Cardiac muscle cell (in vitro differentiated cells and primary cell): ENCODE data around the gene EIF5B. TPM values are rescaled to one million over a fixed set of nuclear protein-coding genes. Genes with fewer than 3 reads are reported as not detected.

Experiments
- DNase-seq, 2 donors: peaks; one replicate each; pipeline versions ENCODE4 v3.0.0 to v3.0.0-alpha.2; 2010 to 2017; ENCODE audit warnings: low read depth in 1 of 2, low spot score in 1 of 2
- H3K27ac ChIP-seq: fragments of 200-600 bp; sonication (generic); 2 replicates; pipeline ENCODE4 v1.5.1; 2016
- H3K27me3 ChIP-seq: fragments of 200-600 bp; sonication (generic); 2 replicates; pipeline ENCODE4 v1.6.0; 2016; ENCODE audit warnings: control low read depth
- H3K36me3 ChIP-seq: fragments of 200-600 bp; sonication (generic); 2 replicates; pipeline ENCODE4 v1.5.1; 2016; ENCODE audit warnings: control low read depth
- H3K4me1 ChIP-seq: fragments of 200-600 bp; sonication (generic); 2 replicates; pipeline ENCODE4 v1.8.1; 2017; ENCODE audit warnings: low read depth, mild to moderate bottlenecking, mixed run types
- H3K4me3 ChIP-seq: fragments of 200-600 bp; sonication (generic); 2 replicates; pipeline ENCODE4 v1.5.1; 2016; ENCODE audit warnings: mild to moderate bottlenecking
- H3K9me3 ChIP-seq: fragments of 200-600 bp; sonication (generic); 2 replicates; pipeline ENCODE4 v1.5.1; 2017; ENCODE audit warnings: low read depth, mild to moderate bottlenecking, control low read depth
- polyA plus RNA-seq: library from polyadenylated mRNA; unstranded; fragments of >200 nt; fragmentation: Nextera tagmentation; extraction: Ambion mirVana; gene quantifications from 2 replicates; pipeline ENCODE4 v1.2.1, GENCODE V29; 2016
- total RNA-seq: library from RNA; depleted of rRNA; stranded (reverse); fragments of >200 nt; gene quantifications from 2 replicates; pipeline ENCODE4 v1.2.3, GENCODE V29; 2016
- TF ChIP-seq, protein P1 (sequence below): IDR thresholded peaks from 2 replicates; pipeline ENCODE4 v1.5.1; 2012; ENCODE audit warnings: low read depth, mild to moderate bottlenecking, low read length

The EIF5B gene
- total and polyA plus RNA-seq, 2 experiments from 2014 or later: 14.5 to 25.2 TPM

DNA sequence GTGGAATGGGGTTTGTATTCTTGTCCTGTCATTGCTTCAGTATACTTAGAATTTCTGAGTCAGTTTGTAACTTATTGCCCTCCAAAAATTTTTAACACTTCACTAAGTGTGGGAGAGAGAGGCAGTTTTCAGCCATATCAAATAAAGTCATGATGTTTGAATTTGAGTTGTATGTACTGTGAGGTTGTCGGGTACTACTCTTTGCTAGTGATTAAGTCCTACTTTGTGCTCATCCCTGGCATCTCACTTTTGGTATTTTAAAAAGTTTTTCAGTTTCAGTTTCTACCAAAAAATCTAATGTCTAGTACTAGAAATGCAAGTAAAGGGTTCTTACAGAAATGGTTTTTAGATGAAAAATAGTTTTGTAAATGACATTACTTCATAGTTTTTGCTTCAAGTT, 40.7 kb downstream of the EIF5B start:
- H3K27ac ChIP-seq: no peak overlapping the region
- H3K9me3 ChIP-seq: no peaks in the 10 kb centered on the region
- no peaks in the 10 kb centered on the region for H3K4me1 ChIP-seq
- TF ChIP-seq, protein P1, sequence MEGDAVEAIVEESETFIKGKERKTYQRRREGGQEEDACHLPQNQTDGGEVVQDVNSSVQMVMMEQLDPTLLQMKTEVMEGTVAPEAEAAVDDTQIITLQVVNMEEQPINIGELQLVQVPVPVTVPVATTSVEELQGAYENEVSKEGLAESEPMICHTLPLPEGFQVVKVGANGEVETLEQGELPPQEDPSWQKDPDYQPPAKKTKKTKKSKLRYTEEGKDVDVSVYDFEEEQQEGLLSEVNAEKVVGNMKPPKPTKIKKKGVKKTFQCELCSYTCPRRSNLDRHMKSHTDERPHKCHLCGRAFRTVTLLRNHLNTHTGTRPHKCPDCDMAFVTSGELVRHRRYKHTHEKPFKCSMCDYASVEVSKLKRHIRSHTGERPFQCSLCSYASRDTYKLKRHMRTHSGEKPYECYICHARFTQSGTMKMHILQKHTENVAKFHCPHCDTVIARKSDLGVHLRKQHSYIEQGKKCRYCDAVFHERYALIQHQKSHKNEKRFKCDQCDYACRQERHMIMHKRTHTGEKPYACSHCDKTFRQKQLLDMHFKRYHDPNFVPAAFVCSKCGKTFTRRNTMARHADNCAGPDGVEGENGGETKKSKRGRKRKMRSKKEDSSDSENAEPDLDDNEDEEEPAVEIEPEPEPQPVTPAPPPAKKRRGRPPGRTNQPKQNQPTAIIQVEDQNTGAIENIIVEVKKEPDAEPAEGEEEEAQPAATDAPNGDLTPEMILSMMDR: no peak
- no peak for DNase-seq
- no peaks in the 10 kb centered on the region for H3K27me3 ChIP-seq
- no peak overlapping the region for H3K4me3 ChIP-seq
- H3K36me3 ChIP-seq: peaks cover 70% of the 10 kb centered on the region

DNA sequence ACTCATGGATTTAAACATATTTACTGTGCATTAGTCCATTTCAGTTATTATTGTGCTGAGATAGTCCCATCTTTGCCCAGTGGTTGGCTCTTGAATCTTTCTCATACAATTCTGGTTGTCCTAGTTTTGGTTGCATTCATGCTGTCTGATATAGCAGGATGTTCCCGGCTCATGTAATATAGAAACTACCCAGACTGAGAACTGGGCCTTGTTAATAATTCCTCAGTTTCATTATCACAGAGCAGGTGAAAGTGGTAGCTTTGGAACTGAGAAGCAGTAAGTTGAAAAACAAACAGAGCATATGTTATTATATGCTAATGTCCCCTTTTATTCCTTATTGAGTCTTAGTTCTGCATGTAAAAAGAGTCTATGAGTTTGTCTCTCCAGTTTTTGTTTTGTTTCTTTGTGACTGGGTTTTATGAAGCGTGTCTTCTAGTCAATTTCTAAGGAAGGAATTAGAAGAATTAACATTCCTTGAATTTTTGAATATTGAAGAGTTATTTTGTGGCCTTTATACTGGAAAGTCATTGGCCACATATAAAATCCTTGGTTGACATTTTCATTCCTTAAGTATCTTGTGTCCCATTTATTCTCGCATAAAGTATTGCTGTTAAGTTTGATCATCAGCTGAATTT, 43.3 kb downstream of the EIF5B start:
- H3K27me3 ChIP-seq: no peaks in the 10 kb centered on the region
- TF ChIP-seq, protein P1: no peak
- no peak overlapping the region for H3K4me3 ChIP-seq
- H3K36me3 ChIP-seq: peaks cover 64% of the 10 kb centered on the region
- no peak overlapping the region for H3K27ac ChIP-seq
- no peaks in the 10 kb centered on the region for H3K9me3 ChIP-seq
- no peak for DNase-seq
- no peaks in the 10 kb centered on the region for H3K4me1 ChIP-seq

DNA sequence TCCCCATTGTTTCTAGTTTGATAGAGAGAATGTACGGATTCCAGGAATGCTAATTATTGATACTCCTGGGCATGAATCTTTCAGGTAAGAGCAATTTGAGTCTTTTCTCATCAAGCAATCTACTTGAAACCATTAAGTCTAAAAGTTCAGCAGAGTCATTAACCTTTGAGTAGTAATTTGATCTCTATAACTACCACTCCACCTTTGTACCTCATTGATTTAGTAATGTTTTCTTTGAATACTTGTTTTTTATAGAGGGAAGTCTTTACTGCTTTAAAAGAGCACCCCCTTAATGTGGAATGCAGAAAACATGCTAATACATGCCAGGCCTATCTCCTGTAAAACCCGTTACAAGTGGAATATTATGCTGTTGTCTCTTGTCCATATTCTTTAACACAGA, 45.0 kb downstream of the EIF5B start:
- TF ChIP-seq, protein P1: no peak
- Histone ChIP-seq H3K36me3 (peaks cover 52% of the 10 kb centered on the region), H3K27ac (no peak overlapping the region)

DNA sequence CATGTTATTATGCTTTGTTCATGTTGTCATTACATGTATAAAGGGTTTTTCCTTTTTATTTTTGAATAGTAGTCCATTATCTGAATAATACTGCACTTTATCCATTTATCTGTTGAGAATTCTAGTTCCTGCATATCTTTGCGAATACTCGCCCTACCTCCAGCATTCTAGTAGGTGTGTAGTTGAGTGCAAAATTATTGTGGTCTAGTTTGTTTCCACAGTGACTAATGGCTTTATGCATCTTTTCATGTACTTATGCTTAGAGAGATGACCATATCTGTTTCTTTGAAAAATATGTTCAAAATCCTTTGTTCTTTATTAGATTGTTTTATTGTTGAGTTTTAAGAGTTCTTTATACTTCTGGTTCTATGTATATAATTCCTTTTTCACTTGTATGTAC, 48.8 kb downstream of the EIF5B start:
- peaks cover 17% of the 10 kb centered on the region for H3K36me3 ChIP-seq
- no peaks in the 10 kb centered on the region for H3K27me3 ChIP-seq
- no peak overlapping the region for H3K27ac ChIP-seq
- no peak for DNase-seq
- TF ChIP-seq, protein P1: no peak
- no peak overlapping the region for H3K4me3 ChIP-seq
- H3K9me3 ChIP-seq: no peaks in the 10 kb centered on the region
- peaks cover 36% of the 10 kb centered on the region for H3K4me1 ChIP-seq

More for the DNA sequence above, 45.0 kb downstream of the EIF5B start:
- no peak for DNase-seq
- Histone ChIP-seq H3K27me3 (no peaks in the 10 kb centered on the region), H3K4me3 (no peak overlapping the region), H3K9me3 (no peaks in the 10 kb centered on the region), H3K4me1 (no peaks in the 10 kb centered on the region)

DNA sequence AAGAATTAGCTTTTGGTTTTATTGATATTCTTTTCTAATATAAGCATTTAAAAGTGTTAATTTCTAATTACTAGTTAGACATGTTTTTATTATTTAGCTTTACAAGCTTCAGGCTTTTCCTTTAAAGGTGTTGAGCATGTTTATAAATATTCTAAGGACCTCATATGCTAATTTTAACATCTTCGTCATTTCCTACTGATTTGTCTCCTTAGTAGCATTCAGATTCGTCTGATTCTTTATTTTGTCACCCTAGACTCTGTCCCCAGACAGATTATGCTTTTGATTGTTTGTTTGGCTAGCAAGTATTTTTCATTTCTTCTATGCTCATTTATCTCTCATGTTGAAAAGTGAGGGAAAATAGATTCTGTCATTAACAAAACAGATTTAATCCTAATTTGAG, 51.7 kb downstream of the EIF5B start:
- Histone ChIP-seq H3K36me3 (peaks cover 5% of the 10 kb centered on the region), H3K27me3 (no peaks in the 10 kb centered on the region), H3K4me1 (peaks cover 41% of the 10 kb centered on the region), H3K27ac (peak overlapping the region; percentile 20), H3K4me3 (peak overlapping the region; percentile 0), H3K9me3 (no peaks in the 10 kb centered on the region)
- no peak for DNase-seq
- TF ChIP-seq, protein P1: no peak
